ENCODE data around the gene ZCCHC17.
"Not testable (repeated sequence)": the region's sequence is repeated elsewhere in the genome, so short reads cannot be mapped to it uniquely, and the experiment has no call there.

Gene ZCCHC17

GRCh38 chr1:31386576-31387243 lies 89.9 kb downstream of the ZCCHC17 start:
- H3K27ac ChIP-seq; DNase-seq (ENCODE audit: low read depth, low spot score): not testable (repeated sequence)

GRCh38 chr1:31387612-31388011 lies 90.8 kb downstream of the ZCCHC17 start:
- H3K27ac ChIP-seq: peak overlapping the region; percentile 5
- DNase-seq (ENCODE audit: low read depth, low spot score): no peak

- peak overlapping the region; percentile 38 for H3K27ac ChIP-seq
- no peak for DNase-seq (ENCODE audit: low read depth, low spot score)
Observed at GRCh38 chr1:31389616-31390015, 92.8 kb downstream of the ZCCHC17 start.

- peak; percentile 66 for DNase-seq (ENCODE audit: low read depth, low spot score)
- peak overlapping the region; percentile 38 for H3K27ac ChIP-seq
Observed at GRCh38 chr1:31390071-31390470, 93.2 kb downstream of the ZCCHC17 start.

GRCh38 chr1:31393463-31393862 lies 96.6 kb downstream of the ZCCHC17 start:
- DNase-seq (ENCODE audit: low read depth, low spot score): no peak
- no peak overlapping the region for H3K27ac ChIP-seq

GRCh38 chr1:31394584-31395193 lies 97.9 kb downstream of the ZCCHC17 start:
- H3K27ac ChIP-seq: peak overlapping the region; percentile 41
- DNase-seq (ENCODE audit: low read depth, low spot score): no peak

- peak; percentile 90 for DNase-seq (ENCODE audit: low read depth, low spot score)
- H3K27ac ChIP-seq: peak overlapping the region; percentile 95
Observed at GRCh38 chr1:31396633-31397351, 100.0 kb downstream of the ZCCHC17 start.

GRCh38 chr1:31397360-31398095 lies 100.7 kb downstream of the ZCCHC17 start:
- peak overlapping the region; percentile 95 for H3K27ac ChIP-seq
- no peak for DNase-seq (ENCODE audit: low read depth, low spot score)

GRCh38 chr1:31398246-31398645 lies 101.4 kb downstream of the ZCCHC17 start:
- DNase-seq (ENCODE audit: low read depth, low spot score): no peak
- peak overlapping the region; percentile 95 for H3K27ac ChIP-seq

GRCh38 chr1:31399976-31400375 lies 103.1 kb downstream of the ZCCHC17 start:
- no peak for DNase-seq (ENCODE audit: low read depth, low spot score)
- peak overlapping the region; percentile 95 for H3K27ac ChIP-seq

GRCh38 chr1:31400393-31400792 lies 103.6 kb downstream of the ZCCHC17 start:
- peak overlapping the region; percentile 95 for H3K27ac ChIP-seq
- DNase-seq (ENCODE audit: low read depth, low spot score): no peak

- H3K27ac ChIP-seq: no peak overlapping the region
- no peak for DNase-seq (ENCODE audit: low read depth, low spot score)
Observed at GRCh38 chr1:31401241-31401640, 104.4 kb downstream of the ZCCHC17 start.

GRCh38 chr1:31405578-31406245 lies 108.9 kb downstream of the ZCCHC17 start:
- no peak for DNase-seq (ENCODE audit: low read depth, low spot score)
- H3K27ac ChIP-seq: no peak overlapping the region

GRCh38 chr1:31407029-31407626 lies 110.3 kb downstream of the ZCCHC17 start:
- no peak for DNase-seq (ENCODE audit: low read depth, low spot score)

GRCh38 chr1:31408788-31409318 lies 112.0 kb downstream of the ZCCHC17 start:
- no peak overlapping the region for H3K27ac ChIP-seq
- no peak for DNase-seq (ENCODE audit: low read depth, low spot score)

More at GRCh38 chr1:31407029-31407626, 110.3 kb downstream of the ZCCHC17 start:
- no peak overlapping the region for H3K27ac ChIP-seq

GRCh38 chr1:31409946-31410858 lies 113.4 kb downstream of the ZCCHC17 start:
- no peak overlapping the region for H3K27ac ChIP-seq
- DNase-seq (ENCODE audit: low read depth, low spot score): no peak

- H3K27ac ChIP-seq: no peak overlapping the region
- no peak for DNase-seq (ENCODE audit: low read depth, low spot score)
Observed at GRCh38 chr1:31410871-31411270, 114.0 kb downstream of the ZCCHC17 start.

- DNase-seq (ENCODE audit: low read depth, low spot score): no peak
- H3K27ac ChIP-seq: no peak overlapping the region
Observed at GRCh38 chr1:31412205-31412604, 115.4 kb downstream of the ZCCHC17 start.
